Endothelial cell of umbilical vein (primary cell): ENCODE measurements around the gene FOSL2. TPM values are rescaled to one million over a fixed set of nuclear protein-coding genes. Genes with fewer than 3 reads are reported as not detected.

ENCODE experiments used
- BruUV-seq: library from RNA; stranded (reverse); fragments of 400-500 nt; replicated peaks from 2 replicates; lab custom pipeline; 2021; lab: Mats Ljungman, UMichigan
- CTCF ChIA-PET: fragments of 300-600, 350-600 bp; sonication (Branson Sonifier 250); formaldehyde crosslinking; loops from one replicate; lab custom pipeline; 2021; ENCODE audit warnings: antibody characterized with exemption, inconsistent platforms; lab: Charles Lee
- POLR2A ChIA-PET: fragments of 300-600, 350-600 bp; sonication (Branson Sonifier 250); formaldehyde crosslinking; loops from one replicate; lab custom pipeline; 2021; ENCODE audit warnings: antibody characterized with exemption, inconsistent platforms; lab: Charles Lee
- DNase-seq: peaks from one replicate; pipeline ENCODE4 v3.0.0-alpha.2; 2011; ENCODE audit warnings: low read depth, low spot score
- FAIRE-seq: peaks from 2 replicates; lab custom pipeline; 2011; peaks lifted over from hg19 to GRCh38; lab: Jason Lieb, UNC
- H2AFZ ChIP-seq: 2 replicates; pipeline ENCODE4 v1.6.0; 2012; ENCODE audit warnings: low read depth, low read length, control low read depth, inconsistent platforms
- H3K27ac ChIP-seq: 2 replicates; pipeline ENCODE4 v1.5.1; 2011; ENCODE audit warnings: low read depth, mild to moderate bottlenecking, control low read depth, low read length, moderate library complexity; ENCODE audit not compliant: insufficient read depth
- H3K27me3 ChIP-seq, 2 experiments: 2 replicates each; pipeline versions ENCODE4 v1.6.0 to v1.6.1; 2011; ENCODE audit warnings: low read length in 2 of 2, mixed read lengths in 1 of 2; ENCODE audit not compliant: control insufficient read depth in 2 of 2, insufficient read depth in 2 of 2
- H3K36me3 ChIP-seq, 2 experiments: 2 replicates in 1 of 2; 3 replicates in 1 of 2; pipeline ENCODE4 v1.5.1; 2011; ENCODE audit warnings: low read length in 2 of 2, mild to moderate bottlenecking in 1 of 2, moderate library complexity in 1 of 2; ENCODE audit not compliant: control insufficient read depth in 2 of 2, insufficient read depth in 2 of 2; ENCODE audit errors: extremely low read depth in 1 of 2
- H3K4me1 ChIP-seq: 3 replicates; pipeline ENCODE4 v1.5.1; 2011; ENCODE audit warnings: mild to moderate bottlenecking, low read length; ENCODE audit not compliant: control insufficient read depth, insufficient read depth; ENCODE audit errors: extremely low read depth
- H3K4me2 ChIP-seq: 2 replicates; pipeline ENCODE4 v1.6.1; 2011; ENCODE audit warnings: low read length, control low read depth, mixed read lengths; ENCODE audit not compliant: insufficient read depth
- H3K4me3 ChIP-seq, 3 experiments: fragments of 200-600 bp in 1 of 3; sonication (generic), shearing (Covaris generic) in 1 of 3; replicated peaks in 1 of 3; 2 replicates each; pipeline ENCODE4 v1.5.1; 2011 to 2016; ENCODE audit warnings: control low read depth in 3 of 3, low read length in 3 of 3, mild to moderate bottlenecking in 2 of 3, inconsistent platforms in 1 of 3, low read depth in 1 of 3, moderate library complexity in 1 of 3; ENCODE audit not compliant: insufficient read depth in 1 of 3
- H3K79me2 ChIP-seq: 2 replicates; pipeline ENCODE4 v1.6.0; 2012; ENCODE audit warnings: low read length, inconsistent platforms; ENCODE audit not compliant: control insufficient read depth, insufficient read depth
- H3K9ac ChIP-seq: replicated peaks from 2 replicates; pipeline ENCODE3; 2011; ENCODE audit warnings: low read length, control low read depth; ENCODE audit not compliant: insufficient read depth; ENCODE audit errors: extremely low read depth
- H3K9me1 ChIP-seq: replicated peaks from 3 replicates; pipeline ENCODE4 v1.6.0; 2011; ENCODE audit warnings: mild to moderate bottlenecking, low read length; ENCODE audit not compliant: control insufficient read depth, insufficient read depth; ENCODE audit errors: extremely low read depth
- H3K9me3 ChIP-seq: replicated peaks from 2 replicates; pipeline ENCODE4 v1.5.1; 2012; ENCODE audit warnings: low read length, inconsistent platforms; ENCODE audit not compliant: control insufficient read depth, insufficient read depth
- H4K20me1 ChIP-seq: replicated peaks from 2 replicates; pipeline ENCODE3; 2011; ENCODE audit warnings: mild to moderate bottlenecking, low read length; ENCODE audit not compliant: control insufficient read depth, insufficient read depth; ENCODE audit errors: extremely low read depth
- CTCF ChIP-seq, 2 donors: IDR thresholded peaks; 1 replicate in 1 of 2; 2 replicates in 1 of 2; pipeline ENCODE4 v1.5.1; 2011; ENCODE audit warnings: low read length in 2 of 2, mild to moderate bottlenecking in 2 of 2, moderate library complexity in 2 of 2, control low read depth in 1 of 2, inconsistent platforms in 1 of 2, low read depth in 1 of 2; ENCODE audit not compliant: insufficient read depth in 1 of 2; ENCODE audit errors: extremely low read depth in 1 of 2
- EZH2 ChIP-seq: IDR thresholded peaks from 2 replicates; pipeline ENCODE4 v1.6.1; 2012; ENCODE audit warnings: borderline replicate concordance, low read depth, mild to moderate bottlenecking, moderate library complexity, low read length, inconsistent platforms; ENCODE audit not compliant: severe bottlenecking
- FOS ChIP-seq: IDR thresholded peaks from 2 replicates; pipeline ENCODE4 v1.6.1; 2011; ENCODE audit warnings: mild to moderate bottlenecking, low read length, moderate library complexity, borderline replicate concordance; ENCODE audit not compliant: insufficient read depth
- GATA2 ChIP-seq: IDR thresholded peaks from 2 replicates; pipeline ENCODE4 v1.7.0; 2011; ENCODE audit warnings: low read depth, mild to moderate bottlenecking, moderate library complexity, mixed read lengths, low read length; ENCODE audit not compliant: insufficient read length, insufficient read depth
- JUN ChIP-seq: IDR thresholded peaks from 2 replicates; pipeline ENCODE4 v1.6.1; 2011; ENCODE audit warnings: borderline replicate concordance, low read depth; ENCODE audit not compliant: insufficient read length, insufficient read depth
- MAX ChIP-seq: IDR thresholded peaks from 2 replicates; pipeline ENCODE4 v1.6.1; 2011; ENCODE audit not compliant: insufficient read depth, insufficient read length
- MYC ChIP-seq: IDR thresholded peaks from one replicate; pipeline ENCODE4 v1.6.1; 2011; ENCODE audit warnings: mild to moderate bottlenecking, low read depth, low read length
- POLR2A ChIP-seq: IDR thresholded peaks from 2 replicates; pipeline ENCODE4 v1.6.1; 2012; ENCODE audit warnings: low read depth, mild to moderate bottlenecking, control low read depth, low read length
- POLR2AphosphoS5 ChIP-seq: IDR thresholded peaks from 2 replicates; pipeline ENCODE4 v1.6.1; 2012; ENCODE audit warnings: low read depth, mild to moderate bottlenecking, control low read depth, low read length, moderate library complexity; ENCODE audit not compliant: insufficient read depth
- dilution Hi-C: fragments of 300-500 bp; cut with MboI; formaldehyde crosslinking; loops from one replicate; pipeline ENCODE4 v1.15.0; 2019; ENCODE audit warnings: low sequenced_read_pairs; ENCODE audit not compliant: extremely low pct_ligation_motif_present
- intact Hi-C: fragments of 100-400 bp; cut with micrococcal nuclease; formaldehyde crosslinking; loops from one replicate; pipeline ENCODE4 v1.10.0; 2022
- polyA plus RNA-seq, 4 experiments: library from polyadenylated mRNA; depleted of rRNA in 3 of 4; stranded (reverse) in 3 of 4; unstranded in 1 of 4; fragments of >200 nt; gene quantifications; 2 replicates each; pipeline versions ENCODE4 v1.2.1 to v1.2.3, GENCODE V29; 2011 to 2012; ENCODE audit warnings: missing spikeins in 1 of 4
- total RNA-seq: library from RNA; stranded (reverse); gene quantifications from 2 replicates; pipeline ENCODE4 v1.2.3, GENCODE V29; 2021

FOSL2 gene
- total and polyA plus RNA-seq, 2 donors (not counting 3 experiments of a cell fraction or from before 2014, with no cell fraction given): 43.9 to 85.3 TPM

- BruUV-seq: no TSS peak
- H3K4me3 ChIP-seq: no peak overlapping the region
- no peaks in the 10 kb centered on the region for H3K79me2 ChIP-seq
- dilution Hi-C loops: no loop called here
- H3K4me2 ChIP-seq: no peak overlapping the region
- no peaks in the 10 kb centered on the region for H4K20me1 ChIP-seq
- intact Hi-C loops: loop anchor here (1.0 kb wide), 1 partner anchor 80 kb away; no protein-coding TSS in a partner anchor
- no peaks in the 10 kb centered on the region for H3K9me1 ChIP-seq
- H3K27ac ChIP-seq: peak overlapping the region; percentile 80
- no peaks in the 10 kb centered on the region for H3K36me3 ChIP-seq
- ChIA-PET POLR2A (interaction anchor here (0.6 to 1.1 kb wide), 3 partner anchors 8 to 36 kb away, joined by 3 to 4 read pairs (median 3); partner anchors contain the start of gene FOSL2), CTCF (interaction anchor here (0.7 to 2.6 kb wide), 6 partner anchors 9 to 633 kb away, joined by 3 to 10 read pairs (median 6); no protein-coding TSS in a partner anchor)
- no peaks in the 10 kb centered on the region for H3K27me3 ChIP-seq
- peaks cover 37% of the 10 kb centered on the region for H3K4me1 ChIP-seq
- H3K9me3 ChIP-seq: no peaks in the 10 kb centered on the region
- peak overlapping the region; percentile 57 for H2AFZ ChIP-seq
- H3K9ac ChIP-seq: peak overlapping the region; percentile 44
- FAIRE-seq (no peak), DNase-seq (peak; percentile 89)
- TF ChIP-seq JUN: no peak
- TF ChIP-seq POLR2A: no peak
- TF ChIP-seq MYC: no peak
- no peak for TF ChIP-seq EZH2
- TF ChIP-seq GATA2: no peak
- TF ChIP-seq MAX: no peak
- no peak for TF ChIP-seq FOS
- TF ChIP-seq CTCF (IDR thresholded peaks at IDR 0.05; ENCODE audit: extremely low read depth in 1 of 2, insufficient read depth in 1 of 2, low read depth in 1 of 2, low read length in 2 of 2): no peak
- no peak for TF ChIP-seq POLR2AphosphoS5
Measured at GRCh38 chr2:28356095-28356911, 36.4 kb upstream of the FOSL2 start.
